ENCODE results near the gene RANBP3L.

GRCh38 chr5:36243653-36244052 is 58.0 kb downstream of the RANBP3L start:
- TF ChIP-seq CTCF (IDR thresholded peaks at IDR 0.05; ENCODE audit: insufficient read depth, low read depth, low read length) (no peak), EZH2 (IDR thresholded peaks at IDR 0.05; ENCODE audit: insufficient read depth, low read length) (no peak)
